ENCODE measurements around the gene TBPL2. TPM values are rescaled to one million over a fixed set of nuclear protein-coding genes. Genes with fewer than 3 reads are reported as not detected.

Gene TBPL2
- total RNA-seq, 1 donor from 2014 or later = not detected

DNA sequence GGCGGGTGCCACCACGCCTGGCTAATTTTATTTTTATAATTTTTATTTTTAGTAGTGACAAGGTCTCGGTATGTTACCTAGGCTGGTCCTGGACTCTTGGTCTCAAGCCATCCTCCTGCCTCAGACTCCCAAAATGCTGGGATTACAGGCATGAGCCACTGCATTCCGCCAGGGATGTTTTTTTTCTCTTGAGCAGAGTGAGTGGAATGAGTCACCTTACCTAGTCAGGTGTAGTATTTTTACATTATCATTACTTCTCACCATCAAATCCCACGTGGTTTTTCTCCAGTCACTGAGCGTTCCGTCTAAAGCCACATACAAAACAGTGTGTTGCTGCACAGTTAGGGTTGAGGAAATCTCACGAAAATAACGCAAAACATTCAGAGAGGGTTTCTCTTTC is 870 bp upstream of the TBPL2 start:
- H3K4me3 ChIP-seq = no peak overlapping the region
- H3K4me1 ChIP-seq = no peaks in the 10 kb centered on the region
- no peak for ATAC-seq

DNA sequence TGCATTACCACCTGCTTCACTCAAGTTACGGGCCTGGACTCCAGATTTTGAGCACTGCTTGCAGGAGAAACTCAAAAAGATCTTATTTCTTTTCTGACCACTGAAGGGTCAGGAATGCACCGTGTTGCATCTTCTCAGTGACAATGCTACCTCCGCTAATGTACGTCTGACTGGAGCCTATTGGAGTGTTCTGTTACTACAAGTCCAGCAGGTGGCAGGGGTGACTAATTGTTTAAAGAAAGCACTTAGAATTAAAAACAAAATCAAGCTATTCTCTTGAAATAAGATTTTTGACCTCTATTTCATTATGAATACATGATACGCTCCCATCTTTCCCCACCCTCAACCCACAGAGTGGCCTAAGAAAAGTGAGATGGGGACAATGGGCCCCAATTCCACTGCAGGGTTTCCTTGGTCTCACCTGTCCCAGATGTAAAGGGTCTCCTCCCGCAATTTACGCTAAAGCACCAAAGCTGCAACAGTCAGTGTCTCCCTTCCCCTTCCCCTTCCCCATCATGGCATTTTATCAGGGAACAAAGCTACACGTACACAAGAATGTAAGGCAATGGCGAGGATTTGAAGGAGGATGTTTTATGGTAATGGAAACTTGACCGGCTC is 2.2 kb downstream of the TBPL2 start:
- intact Hi-C loops (cut with DNase I) = no loop called here
- ATAC-seq = no peak
- Histone ChIP-seq H3K27ac (no peak overlapping the region), H3K36me3 (no peaks in the 10 kb centered on the region), H3K4me1 (no peaks in the 10 kb centered on the region), H3K27me3 (ENCODE audit: low read depth) (peaks cover 9% of the 10 kb centered on the region), H3K9me3 (no peaks in the 10 kb centered on the region), H3K4me3 (no peak overlapping the region)
- DNase-seq = no peak
- TF ChIP-seq, protein P1, sequence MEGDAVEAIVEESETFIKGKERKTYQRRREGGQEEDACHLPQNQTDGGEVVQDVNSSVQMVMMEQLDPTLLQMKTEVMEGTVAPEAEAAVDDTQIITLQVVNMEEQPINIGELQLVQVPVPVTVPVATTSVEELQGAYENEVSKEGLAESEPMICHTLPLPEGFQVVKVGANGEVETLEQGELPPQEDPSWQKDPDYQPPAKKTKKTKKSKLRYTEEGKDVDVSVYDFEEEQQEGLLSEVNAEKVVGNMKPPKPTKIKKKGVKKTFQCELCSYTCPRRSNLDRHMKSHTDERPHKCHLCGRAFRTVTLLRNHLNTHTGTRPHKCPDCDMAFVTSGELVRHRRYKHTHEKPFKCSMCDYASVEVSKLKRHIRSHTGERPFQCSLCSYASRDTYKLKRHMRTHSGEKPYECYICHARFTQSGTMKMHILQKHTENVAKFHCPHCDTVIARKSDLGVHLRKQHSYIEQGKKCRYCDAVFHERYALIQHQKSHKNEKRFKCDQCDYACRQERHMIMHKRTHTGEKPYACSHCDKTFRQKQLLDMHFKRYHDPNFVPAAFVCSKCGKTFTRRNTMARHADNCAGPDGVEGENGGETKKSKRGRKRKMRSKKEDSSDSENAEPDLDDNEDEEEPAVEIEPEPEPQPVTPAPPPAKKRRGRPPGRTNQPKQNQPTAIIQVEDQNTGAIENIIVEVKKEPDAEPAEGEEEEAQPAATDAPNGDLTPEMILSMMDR (IDR thresholded peaks at IDR 0.05) = peak; percentile 29

More for the DNA sequence above, 870 bp upstream of the TBPL2 start:
- Histone ChIP-seq H3K27ac (no peak overlapping the region), H3K36me3 (no peaks in the 10 kb centered on the region), H3K27me3 (ENCODE audit: low read depth) (peaks cover 9% of the 10 kb centered on the region), H3K9me3 (no peaks in the 10 kb centered on the region)
- intact Hi-C loops (cut with DNase I) = no loop called here
- DNase-seq = no peak
- TF ChIP-seq, protein P1 (IDR thresholded peaks at IDR 0.05) = no peak

DNA sequence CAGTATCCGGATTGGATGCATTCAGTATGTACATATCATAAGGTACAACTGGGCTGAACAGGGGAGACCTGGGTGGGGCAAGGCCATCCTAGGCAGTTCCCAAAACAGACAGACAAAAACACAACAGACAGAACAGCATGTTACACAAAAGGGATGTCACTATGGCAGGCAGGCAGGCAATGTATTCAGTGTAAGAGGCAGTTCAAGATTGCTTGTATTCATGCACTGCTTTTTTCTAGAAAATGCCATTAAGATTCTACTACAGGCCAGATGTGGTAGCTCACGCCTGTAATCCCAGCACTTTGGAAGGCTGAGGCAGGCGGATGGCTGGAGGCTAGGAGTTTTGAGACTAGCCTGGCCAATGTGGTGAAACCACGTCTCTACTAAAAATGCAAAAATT is 3.5 kb downstream of the TBPL2 start:
- intact Hi-C loops (cut with DNase I) = no loop called here
- no peaks in the 10 kb centered on the region for H3K4me1 ChIP-seq
- no peak for DNase-seq
- TF ChIP-seq, protein P1 (IDR thresholded peaks at IDR 0.05) = no peak
- peaks cover 9% of the 10 kb centered on the region for H3K27me3 ChIP-seq (ENCODE audit: low read depth)
- no peak overlapping the region for H3K27ac ChIP-seq
- H3K4me3 ChIP-seq = no peak overlapping the region
- no peaks in the 10 kb centered on the region for H3K9me3 ChIP-seq
- no peak for ATAC-seq
- H3K36me3 ChIP-seq = no peaks in the 10 kb centered on the region

DNA sequence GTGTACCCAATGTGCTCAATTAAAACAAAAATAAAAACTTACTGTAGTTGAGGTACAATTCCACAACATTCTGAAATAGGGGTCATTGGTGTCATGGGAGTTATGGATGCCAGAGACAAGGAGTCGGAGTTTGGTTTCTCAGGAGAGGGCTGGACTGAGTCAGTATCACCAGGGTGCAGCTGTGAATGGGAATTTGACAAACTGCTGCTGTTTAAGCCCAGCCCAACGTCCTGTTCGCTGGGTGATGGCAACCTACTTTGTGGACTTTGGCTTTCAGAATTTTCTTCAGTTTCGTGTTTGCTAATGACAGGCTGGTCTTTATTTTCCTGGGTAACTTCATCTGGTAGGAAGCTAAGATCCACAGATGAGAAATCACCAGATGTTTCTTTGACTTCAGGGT is 3.9 kb downstream of the TBPL2 start:
- Histone ChIP-seq H3K9me3 (no peaks in the 10 kb centered on the region), H3K36me3 (no peaks in the 10 kb centered on the region), H3K4me3 (no peak overlapping the region), H3K27me3 (ENCODE audit: low read depth) (peaks cover 9% of the 10 kb centered on the region), H3K4me1 (no peaks in the 10 kb centered on the region), H3K27ac (no peak overlapping the region)
- TF ChIP-seq, protein P1 (IDR thresholded peaks at IDR 0.05) = no peak
- DNase-seq (no peak), ATAC-seq (no peak)
- intact Hi-C loops (cut with DNase I) = no loop called here

DNA sequence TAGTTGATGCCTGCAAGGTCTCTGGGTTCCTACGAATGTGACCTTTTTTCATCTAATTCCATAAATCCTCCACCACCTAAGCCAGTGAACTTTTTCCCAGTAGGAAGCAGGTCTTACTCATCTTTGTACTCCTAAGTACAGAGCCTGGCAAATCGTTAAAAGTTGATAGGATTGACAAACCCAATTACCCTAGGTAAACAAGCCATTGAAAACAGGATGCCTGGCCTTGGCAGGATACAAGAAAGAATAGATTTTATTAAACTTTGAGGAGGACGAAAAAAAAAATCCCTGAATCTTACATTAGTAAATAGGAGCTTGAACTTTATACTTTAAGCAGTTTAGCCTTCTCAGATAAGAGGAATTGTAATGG is 5.6 kb downstream of the TBPL2 start:
- no peak for ATAC-seq
- intact Hi-C loops (cut with DNase I) = no loop called here
- no peak for DNase-seq
- Histone ChIP-seq H3K27ac (no peak overlapping the region), H3K4me1 (no peaks in the 10 kb centered on the region), H3K4me3 (no peak overlapping the region), H3K36me3 (no peaks in the 10 kb centered on the region), H3K9me3 (no peaks in the 10 kb centered on the region), H3K27me3 (ENCODE audit: low read depth) (peaks cover under 1% of the 10 kb centered on the region)
- TF ChIP-seq, protein P1 (IDR thresholded peaks at IDR 0.05) = no peak
